ENCODE data around the gene PREX1. TPM values are rescaled to one million over a fixed set of nuclear protein-coding genes. Genes with fewer than 3 reads are reported as not detected.
A peak's percentile ranks its signal among the peaks of the same experiment; 100 is the strongest.

PREX1 gene
- total RNA-seq, 1 donor from 2014 or later, result 11.2 TPM

DNA sequence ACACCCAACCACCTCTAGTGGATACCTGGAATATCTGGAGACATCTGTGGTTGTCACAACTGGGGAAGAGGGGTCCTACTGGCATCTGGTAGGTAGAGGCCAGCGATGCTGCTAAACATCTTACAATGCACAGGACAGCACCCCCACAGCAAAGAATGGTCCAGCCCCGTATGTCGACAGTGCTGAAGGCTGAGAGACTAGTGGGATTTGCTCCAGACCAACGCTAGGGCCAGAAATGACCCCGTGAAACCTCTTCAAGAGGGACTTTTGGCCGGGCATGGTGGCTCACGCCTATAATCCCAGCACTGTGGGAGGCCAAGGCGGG, 7.2 kb downstream of the PREX1 start:
- Histone ChIP-seq H3K36me3 (no peaks in the 10 kb centered on the region), H3K27me3 (ENCODE audit: low read depth) (no peaks in the 10 kb centered on the region), H3K4me3 (no peak overlapping the region), H3K9me3 (replicated peaks) (no peaks in the 10 kb centered on the region), H3K27ac (replicated peaks) (no peak overlapping the region), H3K4me1 (peaks cover 63% of the 10 kb centered on the region)
- TF ChIP-seq, protein P1, sequence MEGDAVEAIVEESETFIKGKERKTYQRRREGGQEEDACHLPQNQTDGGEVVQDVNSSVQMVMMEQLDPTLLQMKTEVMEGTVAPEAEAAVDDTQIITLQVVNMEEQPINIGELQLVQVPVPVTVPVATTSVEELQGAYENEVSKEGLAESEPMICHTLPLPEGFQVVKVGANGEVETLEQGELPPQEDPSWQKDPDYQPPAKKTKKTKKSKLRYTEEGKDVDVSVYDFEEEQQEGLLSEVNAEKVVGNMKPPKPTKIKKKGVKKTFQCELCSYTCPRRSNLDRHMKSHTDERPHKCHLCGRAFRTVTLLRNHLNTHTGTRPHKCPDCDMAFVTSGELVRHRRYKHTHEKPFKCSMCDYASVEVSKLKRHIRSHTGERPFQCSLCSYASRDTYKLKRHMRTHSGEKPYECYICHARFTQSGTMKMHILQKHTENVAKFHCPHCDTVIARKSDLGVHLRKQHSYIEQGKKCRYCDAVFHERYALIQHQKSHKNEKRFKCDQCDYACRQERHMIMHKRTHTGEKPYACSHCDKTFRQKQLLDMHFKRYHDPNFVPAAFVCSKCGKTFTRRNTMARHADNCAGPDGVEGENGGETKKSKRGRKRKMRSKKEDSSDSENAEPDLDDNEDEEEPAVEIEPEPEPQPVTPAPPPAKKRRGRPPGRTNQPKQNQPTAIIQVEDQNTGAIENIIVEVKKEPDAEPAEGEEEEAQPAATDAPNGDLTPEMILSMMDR (IDR thresholded peaks at IDR 0.05; ENCODE audit: borderline replicate concordance), result no peak
- intact Hi-C loops (cut with micrococcal nuclease), result no loop called here
- no peak for DNase-seq

DNA sequence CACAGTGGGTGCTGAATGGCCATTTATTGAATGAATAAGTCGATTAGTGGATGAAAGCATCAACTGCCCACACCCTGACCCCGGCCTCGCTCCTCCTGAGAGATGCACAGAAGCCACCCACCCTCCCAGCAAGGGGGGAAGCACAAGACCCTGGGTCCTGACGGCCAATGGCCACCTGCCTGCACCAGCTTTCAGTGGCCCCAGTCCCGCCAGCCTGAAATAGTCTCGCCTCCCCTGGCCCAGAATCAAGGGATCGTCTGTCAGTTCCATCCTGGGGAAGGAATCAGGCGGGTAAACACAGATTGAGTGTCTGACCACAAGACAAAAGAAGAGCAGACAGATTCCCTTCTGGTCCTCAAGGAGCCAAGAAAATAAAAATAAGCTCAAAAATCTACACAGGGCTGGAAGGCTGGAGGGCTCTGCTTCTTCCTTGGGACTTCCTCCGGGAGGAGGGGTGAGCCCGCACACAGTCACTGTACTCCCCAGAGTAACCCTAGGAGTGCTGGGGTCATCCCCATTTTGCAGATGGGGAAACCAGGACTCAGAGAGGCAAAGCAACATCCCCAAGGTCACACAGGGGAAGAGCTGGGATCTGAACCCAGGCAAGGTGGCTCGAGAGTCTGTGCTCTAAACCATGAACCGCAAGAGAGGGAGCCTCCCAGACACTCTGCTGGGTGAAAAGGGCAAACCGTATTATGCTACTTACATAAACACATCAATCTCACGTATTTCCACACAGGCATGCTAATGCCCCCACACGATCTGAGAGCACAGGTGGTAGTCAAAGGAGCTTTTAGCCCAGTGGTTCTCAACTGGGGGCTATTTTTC, 7.8 kb downstream of the PREX1 start:
- peaks cover 58% of the 10 kb centered on the region for H3K4me1 ChIP-seq
- H3K4me3 ChIP-seq, result no peak overlapping the region
- H3K27ac ChIP-seq (replicated peaks), result no peak overlapping the region

DNA sequence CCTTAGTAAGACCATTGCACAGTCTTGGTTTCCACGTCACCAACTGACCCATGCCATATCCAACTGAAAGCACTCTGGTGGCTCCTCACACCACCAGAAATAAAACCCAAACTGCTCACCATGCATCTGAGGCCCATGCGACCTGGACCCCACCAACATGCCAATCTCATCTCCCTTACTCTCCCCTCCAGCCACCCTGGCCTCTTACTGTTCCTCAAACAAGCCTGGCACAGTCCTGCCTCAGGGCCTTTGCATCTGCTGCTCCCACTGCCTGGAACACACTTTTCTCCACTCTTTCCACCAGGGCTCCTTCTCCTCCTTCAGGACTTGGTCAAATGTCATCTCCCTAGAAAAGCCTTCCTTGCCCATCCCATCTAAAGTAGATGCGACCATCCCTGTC, 8.7 kb downstream of the PREX1 start:
- H3K36me3 ChIP-seq, result no peaks in the 10 kb centered on the region
- peaks cover 48% of the 10 kb centered on the region for H3K4me1 ChIP-seq
- no peaks in the 10 kb centered on the region for H3K27me3 ChIP-seq (ENCODE audit: low read depth)
- TF ChIP-seq, protein P1 (IDR thresholded peaks at IDR 0.05; ENCODE audit: borderline replicate concordance), result no peak
- H3K9me3 ChIP-seq (replicated peaks), result no peaks in the 10 kb centered on the region
- DNase-seq, result no peak
- intact Hi-C loops (cut with micrococcal nuclease), result no loop called here
- H3K27ac ChIP-seq (replicated peaks), result peak overlapping the region; percentile 37
- H3K4me3 ChIP-seq, result no peak overlapping the region

More for the DNA sequence above, 7.8 kb downstream of the PREX1 start:
- intact Hi-C loops (cut with micrococcal nuclease), result no loop called here
- no peaks in the 10 kb centered on the region for H3K27me3 ChIP-seq (ENCODE audit: low read depth)
- no peak for DNase-seq
- TF ChIP-seq, protein P1 (IDR thresholded peaks at IDR 0.05; ENCODE audit: borderline replicate concordance), result no peak
- no peaks in the 10 kb centered on the region for H3K9me3 ChIP-seq (replicated peaks)
- H3K36me3 ChIP-seq, result no peaks in the 10 kb centered on the region

DNA sequence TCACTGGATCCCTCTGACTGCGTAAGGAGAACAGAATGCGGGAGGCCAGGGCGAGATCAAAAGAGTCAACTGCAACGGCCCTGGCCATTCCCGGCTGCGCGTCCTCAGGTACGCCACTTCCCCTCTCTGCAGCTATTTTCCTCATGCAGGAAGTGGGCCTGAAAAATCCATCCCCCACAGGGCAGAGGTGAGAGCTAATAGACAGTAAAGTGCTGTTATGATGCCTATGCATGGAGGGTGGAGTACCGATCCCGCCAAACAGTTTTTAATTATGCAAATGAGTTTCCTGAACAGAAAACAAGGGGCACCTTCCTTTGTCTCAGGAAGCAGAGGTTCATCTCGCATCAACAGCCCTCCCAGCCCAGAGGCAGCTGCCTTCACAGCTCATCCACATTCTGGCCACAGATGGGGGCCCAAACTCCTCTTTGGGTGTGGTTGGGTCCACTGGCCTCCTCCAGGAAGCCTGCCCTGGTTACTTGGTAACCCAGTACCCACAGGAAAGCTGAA, 9.3 kb downstream of the PREX1 start:
- Histone ChIP-seq H3K9me3 (replicated peaks) (no peaks in the 10 kb centered on the region), H3K27ac (replicated peaks) (peak overlapping the region; percentile 37), H3K4me1 (peaks cover 47% of the 10 kb centered on the region), H3K4me3 (no peak overlapping the region), H3K27me3 (ENCODE audit: low read depth) (no peaks in the 10 kb centered on the region), H3K36me3 (no peaks in the 10 kb centered on the region)
- TF ChIP-seq, protein P1 (IDR thresholded peaks at IDR 0.05; ENCODE audit: borderline replicate concordance), result no peak
- DNase-seq, result no peak
- intact Hi-C loops (cut with micrococcal nuclease), result no loop called here

DNA sequence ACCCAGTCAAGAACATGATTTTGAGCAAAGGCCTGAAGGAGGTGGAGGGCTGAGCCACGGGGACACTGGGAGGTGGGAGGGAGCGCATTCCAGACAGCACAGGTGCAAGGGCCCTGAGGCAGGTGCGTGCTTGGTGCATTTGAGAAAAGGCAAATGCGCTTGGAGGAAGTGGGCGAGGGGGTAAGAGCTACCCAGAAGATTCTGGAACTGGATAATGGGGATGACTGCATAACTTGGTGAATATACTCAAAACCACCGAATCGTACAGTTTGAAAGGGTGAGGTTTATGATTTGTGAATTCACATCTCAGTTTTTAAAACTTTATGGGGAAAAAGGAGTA, 9.8 kb downstream of the PREX1 start:
- Histone ChIP-seq H3K27ac (replicated peaks) (peak overlapping the region; percentile 37), H3K9me3 (replicated peaks) (no peaks in the 10 kb centered on the region), H3K36me3 (no peaks in the 10 kb centered on the region), H3K4me1 (peaks cover 52% of the 10 kb centered on the region), H3K27me3 (ENCODE audit: low read depth) (no peaks in the 10 kb centered on the region), H3K4me3 (no peak overlapping the region)
- TF ChIP-seq, protein P1 (IDR thresholded peaks at IDR 0.05; ENCODE audit: borderline replicate concordance), result no peak
- intact Hi-C loops (cut with micrococcal nuclease), result no loop called here
- no peak for DNase-seq
